ENCODE data around the gene FBXW4. TPM values are rescaled to one million over a fixed set of nuclear protein-coding genes. Genes with fewer than 3 reads are reported as not detected.
"Not testable (repeated sequence)": the region's sequence is repeated elsewhere in the genome, so short reads cannot be mapped to it uniquely, and the experiment has no call there.

The FBXW4 gene
- total RNA-seq, 1 experiment from 2014 or later = 38.4 TPM

- peaks cover 19% of the 10 kb centered on the region for H3K36me3 ChIP-seq
- no peak overlapping the region for H3K4me3 ChIP-seq
- no peaks in the 10 kb centered on the region for H3K27me3 ChIP-seq
- H3K27ac ChIP-seq = no peak overlapping the region
- no peaks in the 10 kb centered on the region for H3K9me3 ChIP-seq (replicated peaks)
- no peaks in the 10 kb centered on the region for H3K4me1 ChIP-seq
- DNase-seq = no peak
These were observed 38.1 kb downstream of the FBXW4 start for GRCh38 chr10:101656890-101657289.

DNA sequence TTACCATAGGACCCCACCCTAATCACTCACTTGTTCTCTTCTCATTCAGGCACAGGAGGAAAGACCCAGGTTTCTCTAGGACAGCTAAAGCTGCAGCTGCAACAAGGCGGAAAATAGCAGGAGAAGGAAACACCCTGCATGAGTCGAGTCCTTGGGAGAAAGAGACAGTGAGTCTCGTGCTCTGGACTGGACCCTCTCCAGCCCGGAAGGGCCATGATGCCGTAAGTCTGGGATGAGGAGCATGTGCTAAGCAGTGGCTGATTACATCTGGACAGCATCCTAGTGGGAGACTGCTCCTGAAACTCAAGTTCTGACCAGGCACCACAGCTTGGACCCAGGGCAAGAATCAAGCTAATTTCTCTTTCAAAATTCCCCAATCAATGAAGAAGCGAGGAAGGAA, 39.4 kb downstream of the FBXW4 start:
- H3K36me3 ChIP-seq = peaks cover 19% of the 10 kb centered on the region

DNA sequence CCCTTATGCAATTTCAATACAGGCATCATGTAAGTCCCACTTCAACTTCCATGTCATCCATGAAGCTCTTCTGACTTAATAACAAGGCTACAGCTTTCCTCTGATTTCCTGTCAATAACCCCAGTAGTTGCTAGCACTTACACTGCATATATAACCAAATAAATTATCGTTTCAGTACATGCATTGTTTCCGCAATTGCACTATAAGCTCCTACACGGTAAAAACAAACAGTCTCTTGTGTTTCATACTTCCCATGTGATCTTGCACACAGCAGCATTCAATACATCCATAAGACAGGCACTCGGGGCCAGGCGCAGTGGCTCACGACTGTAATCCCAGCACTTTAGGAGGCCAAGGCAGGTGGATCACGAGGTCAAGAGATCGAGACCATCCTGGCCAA, 41.4 kb downstream of the FBXW4 start:
- no peaks in the 10 kb centered on the region for H3K9me3 ChIP-seq (replicated peaks)
- no peaks in the 10 kb centered on the region for H3K27me3 ChIP-seq
- H3K27ac ChIP-seq = no peak overlapping the region
- no peaks in the 10 kb centered on the region for H3K4me1 ChIP-seq
- no peak overlapping the region for H3K4me3 ChIP-seq
- peaks cover 15% of the 10 kb centered on the region for H3K36me3 ChIP-seq
- no peak for DNase-seq

More for the DNA sequence above, 39.4 kb downstream of the FBXW4 start:
- Histone ChIP-seq H3K9me3 (replicated peaks) (no peaks in the 10 kb centered on the region), H3K27ac (no peak overlapping the region), H3K4me3 (no peak overlapping the region), H3K27me3 (no peaks in the 10 kb centered on the region), H3K4me1 (no peaks in the 10 kb centered on the region)
- no peak for DNase-seq

GRCh38 chr10:101651336-101651735, 43.6 kb downstream of the FBXW4 start:
- H3K27ac ChIP-seq = no peak overlapping the region
- H3K9me3 ChIP-seq (replicated peaks) = no peaks in the 10 kb centered on the region
- H3K4me3 ChIP-seq = no peak overlapping the region
- H3K36me3 ChIP-seq = peaks cover 8% of the 10 kb centered on the region; the same call in 1 of the 2 replicates
- no peaks in the 10 kb centered on the region for H3K27me3 ChIP-seq
- no peak for DNase-seq
- no peaks in the 10 kb centered on the region for H3K4me1 ChIP-seq

- no peak for DNase-seq
- Histone ChIP-seq H3K4me3 (no peak overlapping the region), H3K9me3 (replicated peaks) (no peaks in the 10 kb centered on the region), H3K4me1 (no peaks in the 10 kb centered on the region), H3K27ac (no peak overlapping the region), H3K36me3 (peaks cover 6% of the 10 kb centered on the region; the same call in 1 of the 2 replicates), H3K27me3 (no peaks in the 10 kb centered on the region)
These were observed 44.1 kb downstream of the FBXW4 start for GRCh38 chr10:101650863-101651262.

- peaks cover 6% of the 10 kb centered on the region; the same call in 1 of the 2 replicates for H3K36me3 ChIP-seq
- H3K4me3 ChIP-seq = no peak overlapping the region
- no peaks in the 10 kb centered on the region for H3K9me3 ChIP-seq (replicated peaks)
- no peak for DNase-seq
- no peaks in the 10 kb centered on the region for H3K27me3 ChIP-seq
- H3K4me1 ChIP-seq = no peaks in the 10 kb centered on the region
- no peak overlapping the region for H3K27ac ChIP-seq
These were observed 45.4 kb downstream of the FBXW4 start for GRCh38 chr10:101649525-101650085.

GRCh38 chr10:101647255-101647654, 47.7 kb downstream of the FBXW4 start:
- Histone ChIP-seq H3K4me1 (no peaks in the 10 kb centered on the region), H3K36me3 (peaks cover 6% of the 10 kb centered on the region; the same call in 1 of the 2 replicates), H3K4me3 (no peak overlapping the region), H3K9me3 (replicated peaks) (no peaks in the 10 kb centered on the region), H3K27ac (no peak overlapping the region), H3K27me3 (no peaks in the 10 kb centered on the region)
- DNase-seq = no peak

DNA sequence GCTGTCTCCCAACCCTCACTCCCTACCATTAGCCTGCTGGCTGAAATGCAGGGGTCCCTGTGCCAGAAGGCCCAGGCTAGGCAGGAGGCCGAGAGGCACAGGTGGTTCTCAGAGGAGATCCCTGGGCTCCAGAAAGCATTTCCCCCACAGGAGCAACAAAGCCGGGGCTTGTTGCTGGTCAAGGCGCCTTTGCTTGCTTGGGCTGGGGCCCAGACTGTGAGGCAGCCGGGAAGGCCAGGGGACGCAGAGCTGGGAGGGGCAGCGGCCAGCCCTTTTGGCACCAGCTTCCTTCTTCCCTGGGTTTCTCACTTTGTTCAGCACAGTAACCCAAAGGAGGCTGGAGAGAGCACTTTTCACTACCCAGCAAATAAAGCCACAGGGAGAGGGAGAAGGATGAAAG, 48.6 kb downstream of the FBXW4 start:
- Histone ChIP-seq H3K36me3 (peaks cover 6% of the 10 kb centered on the region; the same call in 1 of the 2 replicates), H3K4me1 (no peaks in the 10 kb centered on the region), H3K9me3 (replicated peaks) (no peaks in the 10 kb centered on the region), H3K27ac (no peak overlapping the region), H3K4me3 (no peak overlapping the region), H3K27me3 (no peaks in the 10 kb centered on the region)
- no peak for DNase-seq

DNA sequence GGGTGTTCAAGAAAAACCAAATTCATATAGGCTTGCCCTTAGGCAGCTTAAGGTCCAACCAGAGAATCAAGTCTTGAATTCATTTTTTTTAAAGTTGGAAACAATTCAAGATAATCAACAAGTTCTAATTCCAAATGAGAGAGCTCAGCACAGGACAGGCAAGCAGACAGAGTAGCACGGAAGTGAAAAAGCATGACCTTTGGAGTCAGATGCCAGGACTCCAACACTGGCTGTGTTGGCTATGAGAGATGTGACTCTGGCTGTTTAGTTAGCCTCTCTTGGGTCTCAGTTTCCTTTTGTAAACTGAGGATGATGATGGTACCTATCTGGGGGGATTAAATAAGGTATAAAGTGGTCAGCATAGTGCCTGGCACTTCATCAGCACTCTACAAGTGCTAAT, 49.3 kb downstream of the FBXW4 start:
- H3K9me3 ChIP-seq (replicated peaks) = no peaks in the 10 kb centered on the region
- H3K27ac ChIP-seq = no peak overlapping the region
- H3K36me3 ChIP-seq = peaks cover 6% of the 10 kb centered on the region; the same call in 1 of the 2 replicates
- H3K4me3 ChIP-seq = no peak overlapping the region
- H3K4me1 ChIP-seq = no peaks in the 10 kb centered on the region
- DNase-seq = no peak
- H3K27me3 ChIP-seq = no peaks in the 10 kb centered on the region

DNA sequence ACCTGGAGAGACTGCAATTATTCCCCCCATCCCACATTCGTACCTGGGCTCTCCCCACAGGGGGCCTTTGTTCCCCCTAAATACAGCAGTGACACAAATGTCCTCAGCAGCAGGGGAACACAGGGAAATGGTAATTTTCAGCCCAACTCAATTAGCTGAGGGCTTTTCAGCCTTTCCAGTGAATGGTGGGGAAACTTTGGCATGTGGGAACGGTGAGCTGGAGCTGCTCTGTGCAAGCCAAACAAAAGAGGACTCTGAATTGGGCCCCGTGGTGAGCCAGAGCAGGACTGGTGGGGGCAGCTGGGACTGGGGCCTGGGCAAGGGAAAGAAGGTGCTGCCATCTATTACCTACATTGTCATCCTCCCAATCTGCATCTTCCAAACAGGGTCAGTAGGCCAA, 51.0 kb downstream of the FBXW4 start:
- Histone ChIP-seq H3K27me3 (no peaks in the 10 kb centered on the region), H3K9me3 (replicated peaks) (no peaks in the 10 kb centered on the region), H3K27ac (no peak overlapping the region), H3K36me3 (peaks cover 4% of the 10 kb centered on the region; the same call in 1 of the 2 replicates), H3K4me1 (no peaks in the 10 kb centered on the region), H3K4me3 (no peak overlapping the region)
- DNase-seq = no peak

GRCh38 chr10:101643546-101643945, 51.4 kb downstream of the FBXW4 start:
- no peak overlapping the region for H3K4me3 ChIP-seq
- H3K9me3 ChIP-seq (replicated peaks) = no peaks in the 10 kb centered on the region
- no peak overlapping the region for H3K27ac ChIP-seq
- no peaks in the 10 kb centered on the region for H3K4me1 ChIP-seq
- H3K36me3 ChIP-seq = no peaks in the 10 kb centered on the region
- H3K27me3 ChIP-seq = no peaks in the 10 kb centered on the region
- DNase-seq = no peak

DNA sequence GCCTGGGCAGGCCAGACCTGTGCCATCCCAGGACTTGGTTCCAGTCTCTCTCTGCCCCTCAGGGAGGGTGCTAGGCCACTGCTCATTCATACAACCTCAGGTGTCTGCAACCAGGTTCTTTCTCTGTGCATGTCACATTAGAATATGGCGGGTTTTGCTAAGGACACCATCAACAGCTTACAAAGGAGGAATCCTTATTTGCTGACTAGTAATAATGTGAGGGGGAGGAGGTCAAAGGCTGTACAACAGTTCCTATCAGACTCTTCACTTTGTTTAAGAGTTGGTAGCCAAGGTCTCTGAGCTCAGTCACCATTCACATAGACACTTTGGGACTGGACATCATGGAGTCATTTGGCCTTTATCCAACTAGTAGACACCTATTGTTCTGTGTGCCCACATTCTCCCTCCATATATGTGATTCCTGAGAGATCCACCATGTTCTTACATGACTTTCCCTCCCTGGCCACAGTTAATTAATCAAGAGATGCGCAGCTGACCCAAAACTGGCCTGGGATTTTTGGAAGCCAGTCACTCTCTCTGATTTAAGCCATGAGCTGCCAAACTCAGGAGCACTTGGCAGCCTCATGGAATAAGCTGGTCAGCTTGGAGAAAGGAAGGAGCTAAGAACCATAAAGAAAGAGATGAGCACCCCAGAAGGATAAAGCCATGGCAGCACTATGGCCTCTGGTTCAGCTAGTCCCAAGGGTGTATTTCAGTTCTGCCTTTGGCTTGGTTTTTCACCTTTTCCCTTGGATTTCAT, 55.6 kb downstream of the FBXW4 start:
- H3K27ac ChIP-seq = no peak overlapping the region
- no peaks in the 10 kb centered on the region for H3K4me1 ChIP-seq
- peaks cover 7% of the 10 kb centered on the region for H3K36me3 ChIP-seq
- no peak overlapping the region for H3K4me3 ChIP-seq
- DNase-seq = no peak
- H3K9me3 ChIP-seq (replicated peaks) = no peaks in the 10 kb centered on the region
- H3K27me3 ChIP-seq = no peaks in the 10 kb centered on the region

DNA sequence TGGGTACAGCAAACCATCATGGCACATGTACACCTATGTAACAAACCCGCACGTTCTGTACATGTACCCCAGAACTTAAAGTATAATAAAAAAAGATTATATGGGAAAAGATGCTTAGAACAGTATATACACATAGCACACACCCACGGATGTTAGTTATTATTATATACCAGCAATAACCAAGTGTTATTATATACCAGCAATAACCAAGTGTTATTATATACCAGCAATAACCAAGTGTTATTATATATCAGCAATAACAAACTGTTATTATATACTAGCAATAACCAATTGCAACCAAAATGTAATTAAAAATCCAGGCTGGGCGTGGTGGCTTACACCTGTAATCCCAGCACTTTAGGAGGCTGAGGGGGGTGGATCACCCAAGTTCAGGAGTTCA, 61.5 kb downstream of the FBXW4 start:
- DNase-seq; H3K4me1 ChIP-seq; H3K27ac ChIP-seq; H3K27me3 ChIP-seq; H3K36me3 ChIP-seq; H3K9me3 ChIP-seq (replicated peaks); H3K4me3 ChIP-seq: not testable (repeated sequence)

GRCh38 chr10:101631821-101632475, 63.0 kb downstream of the FBXW4 start:
- no peak for DNase-seq

GRCh38 chr10:101630633-101630920, 64.4 kb downstream of the FBXW4 start:
- no peaks in the 10 kb centered on the region for H3K4me1 ChIP-seq
- no peak for DNase-seq

More at GRCh38 chr10:101631821-101632475, 63.0 kb downstream of the FBXW4 start:
- H3K27me3 ChIP-seq = no peaks in the 10 kb centered on the region
- H3K27ac ChIP-seq = no peak overlapping the region
- H3K9me3 ChIP-seq (replicated peaks) = no peaks in the 10 kb centered on the region
- H3K36me3 ChIP-seq = peaks cover 3% of the 10 kb centered on the region
- H3K4me1 ChIP-seq = no peaks in the 10 kb centered on the region
- H3K4me3 ChIP-seq = no peak overlapping the region

More at GRCh38 chr10:101630633-101630920, 64.4 kb downstream of the FBXW4 start:
- Histone ChIP-seq H3K4me3 (no peak overlapping the region), H3K36me3 (no peaks in the 10 kb centered on the region; the same call in none of the 2 replicates), H3K9me3 (replicated peaks) (no peaks in the 10 kb centered on the region), H3K27me3 (no peaks in the 10 kb centered on the region), H3K27ac (no peak overlapping the region)
